ENCODE measurements around the gene ADIPOR2. TPM values are rescaled to one million over a fixed set of nuclear protein-coding genes. Genes with fewer than 3 reads are reported as not detected.

The ADIPOR2 gene
- total RNA-seq, 1 experiment from 2014 or later: 26.5 TPM

DNA sequence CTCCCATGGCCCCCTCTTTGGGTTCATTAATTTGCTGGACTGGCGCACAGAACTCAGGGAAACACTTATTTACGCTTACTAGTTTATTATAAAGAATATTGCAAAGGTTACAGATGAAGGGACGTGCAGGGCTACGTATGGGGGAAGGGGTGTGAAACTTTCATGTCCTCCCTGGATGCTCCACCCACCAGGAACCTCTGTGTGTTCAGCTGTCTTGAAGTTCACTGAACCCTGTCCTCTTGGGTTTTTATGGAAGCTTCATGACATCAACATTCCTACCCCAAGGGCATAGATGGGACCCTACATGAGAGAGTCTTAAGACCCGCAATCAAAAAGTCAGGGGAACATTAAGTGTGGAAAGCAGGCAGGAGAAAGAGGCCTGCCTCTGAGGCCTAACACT is 58.1 kb downstream of the ADIPOR2 start:
- ChIA-PET CTCF (no interaction called here), POLR2A (ENCODE audit: unreplicated experiment) (no interaction called here)
- no TSS peak for BruUV-seq (replicated peaks)
- Histone ChIP-seq H3F3A (ENCODE audit: low read length, unreplicated experiment) (no peaks in the 10 kb centered on the region), H3K4me1 (ENCODE audit: insufficient read depth, low read length) (no peaks in the 10 kb centered on the region), H2AFZ (ENCODE audit: low read length) (no peak overlapping the region), H3K9me2 (replicated peaks; ENCODE audit: low read length) (no peaks in the 10 kb centered on the region), H3K4me2 (ENCODE audit: low read length) (no peak overlapping the region), H3K9me3 (ENCODE audit: low read length) (peaks cover 4% of the 10 kb centered on the region; the same call in 1 of the 2 replicates), H3K36me3 (ENCODE audit: low read depth, low read length) (peaks cover 21% of the 10 kb centered on the region; the same call in 1 of the 2 replicates), H3K4me3 (ENCODE audit: low read length) (no peak overlapping the region), H4K20me1 (ENCODE audit: low read length) (no peaks in the 10 kb centered on the region), H3K9ac (ENCODE audit: low read length) (no peak overlapping the region), H3K27me3 (ENCODE audit: low read length) (no peaks in the 10 kb centered on the region), H3K79me2 (ENCODE audit: low read length) (peaks cover 12% of the 10 kb centered on the region; the same call in 1 of the 2 replicates), H3K27ac (ENCODE audit: low read length) (no peak overlapping the region)
- DNase-seq (no peak), ATAC-seq (no peak)
- intact Hi-C loops (cut with micrococcal nuclease): no loop called here
- TF ChIP-seq, protein P1, sequence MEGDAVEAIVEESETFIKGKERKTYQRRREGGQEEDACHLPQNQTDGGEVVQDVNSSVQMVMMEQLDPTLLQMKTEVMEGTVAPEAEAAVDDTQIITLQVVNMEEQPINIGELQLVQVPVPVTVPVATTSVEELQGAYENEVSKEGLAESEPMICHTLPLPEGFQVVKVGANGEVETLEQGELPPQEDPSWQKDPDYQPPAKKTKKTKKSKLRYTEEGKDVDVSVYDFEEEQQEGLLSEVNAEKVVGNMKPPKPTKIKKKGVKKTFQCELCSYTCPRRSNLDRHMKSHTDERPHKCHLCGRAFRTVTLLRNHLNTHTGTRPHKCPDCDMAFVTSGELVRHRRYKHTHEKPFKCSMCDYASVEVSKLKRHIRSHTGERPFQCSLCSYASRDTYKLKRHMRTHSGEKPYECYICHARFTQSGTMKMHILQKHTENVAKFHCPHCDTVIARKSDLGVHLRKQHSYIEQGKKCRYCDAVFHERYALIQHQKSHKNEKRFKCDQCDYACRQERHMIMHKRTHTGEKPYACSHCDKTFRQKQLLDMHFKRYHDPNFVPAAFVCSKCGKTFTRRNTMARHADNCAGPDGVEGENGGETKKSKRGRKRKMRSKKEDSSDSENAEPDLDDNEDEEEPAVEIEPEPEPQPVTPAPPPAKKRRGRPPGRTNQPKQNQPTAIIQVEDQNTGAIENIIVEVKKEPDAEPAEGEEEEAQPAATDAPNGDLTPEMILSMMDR (conservative IDR thresholded peaks at IDR 0.05; ENCODE audit: low read depth, low read length): no peak
- TF ChIP-seq EZH2phosphoT487 (IDR thresholded peaks at IDR 0.05; ENCODE audit: borderline replicate concordance, low read length) (no peak), EZH2 (IDR thresholded peaks at IDR 0.05; ENCODE audit: low read length, unreplicated experiment) (no peak)

DNA sequence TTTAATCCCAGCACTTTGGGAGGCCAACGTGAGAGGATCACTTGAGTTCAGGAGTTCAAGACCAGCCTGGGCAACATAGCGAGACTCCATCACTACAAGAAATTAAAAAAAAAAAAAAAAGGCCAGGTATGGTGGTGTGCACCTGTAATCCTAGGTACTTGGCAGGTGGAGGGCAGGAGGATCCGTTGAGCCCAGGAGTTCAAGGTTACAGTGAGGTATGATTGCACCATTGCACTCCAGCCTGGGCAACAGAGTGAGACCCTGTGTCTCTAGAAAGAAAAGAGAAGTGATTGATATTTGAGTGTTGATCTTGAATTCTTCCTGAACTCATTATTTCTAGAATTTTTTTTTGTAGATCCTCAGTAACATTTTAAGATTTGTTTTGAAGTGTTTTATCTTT is 59.4 kb downstream of the ADIPOR2 start:
- no peak for DNase-seq
- intact Hi-C loops (cut with micrococcal nuclease): no loop called here
- H4K20me1 ChIP-seq (ENCODE audit: low read length): no peaks in the 10 kb centered on the region
- no peaks in the 10 kb centered on the region for H3K4me1 ChIP-seq (ENCODE audit: insufficient read depth, low read length)
- TF ChIP-seq, protein P1 (conservative IDR thresholded peaks at IDR 0.05; ENCODE audit: low read depth, low read length): no peak
- TF ChIP-seq EZH2phosphoT487 (IDR thresholded peaks at IDR 0.05; ENCODE audit: borderline replicate concordance, low read length) (no peak), EZH2 (IDR thresholded peaks at IDR 0.05; ENCODE audit: low read length, unreplicated experiment) (no peak)
- H2AFZ ChIP-seq (ENCODE audit: low read length): no peak overlapping the region
- ATAC-seq: no peak
- H3K79me2 ChIP-seq (ENCODE audit: low read length): peaks cover 12% of the 10 kb centered on the region; the same call in 1 of the 2 replicates
- no TSS peak for BruUV-seq (replicated peaks)
- H3K4me2 ChIP-seq (ENCODE audit: low read length): no peak overlapping the region
- ChIA-PET CTCF (no interaction called here), POLR2A (ENCODE audit: unreplicated experiment) (interaction anchor here (0.6 kb wide), 1 partner anchor 89 kb away, joined by 14 read pairs; no protein-coding TSS in a partner anchor)
- peaks cover 4% of the 10 kb centered on the region; the same call in 1 of the 2 replicates for H3K9me3 ChIP-seq (ENCODE audit: low read length)
- no peak overlapping the region for H3K4me3 ChIP-seq (ENCODE audit: low read length)
- H3K9ac ChIP-seq (ENCODE audit: low read length): no peak overlapping the region
- no peaks in the 10 kb centered on the region for H3K27me3 ChIP-seq (ENCODE audit: low read length)
- no peaks in the 10 kb centered on the region for H3K9me2 ChIP-seq (replicated peaks; ENCODE audit: low read length)
- H3K27ac ChIP-seq (ENCODE audit: low read length): no peak overlapping the region
- peaks cover 17% of the 10 kb centered on the region; the same call in 1 of the 2 replicates for H3K36me3 ChIP-seq (ENCODE audit: low read depth, low read length)
- no peaks in the 10 kb centered on the region for H3F3A ChIP-seq (ENCODE audit: low read length, unreplicated experiment)

DNA sequence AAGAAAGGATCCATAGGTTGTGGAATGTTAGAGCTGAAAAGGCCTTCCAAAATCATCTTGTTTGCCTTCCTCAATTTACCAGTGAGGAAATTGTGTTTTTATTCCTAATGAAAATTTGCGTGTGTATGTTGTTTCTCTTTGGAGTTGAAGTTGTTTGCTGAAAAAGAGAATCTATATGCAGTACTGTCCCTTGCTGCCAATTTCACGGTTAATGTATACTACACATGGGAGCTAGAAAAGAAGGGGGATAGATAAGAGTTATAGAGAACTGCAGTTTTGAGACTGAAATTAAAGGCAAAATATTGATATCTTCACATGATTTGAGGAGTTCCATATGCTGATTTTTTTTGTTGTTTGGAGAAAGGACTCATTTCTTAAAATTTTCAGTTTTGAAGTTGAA is 67.5 kb downstream of the ADIPOR2 start:
- H3K9me2 ChIP-seq (replicated peaks; ENCODE audit: low read length): no peaks in the 10 kb centered on the region
- TF ChIP-seq EZH2phosphoT487 (IDR thresholded peaks at IDR 0.05; ENCODE audit: borderline replicate concordance, low read length) (no peak), EZH2 (IDR thresholded peaks at IDR 0.05; ENCODE audit: low read length, unreplicated experiment) (no peak)
- TF ChIP-seq, protein P1 (conservative IDR thresholded peaks at IDR 0.05; ENCODE audit: low read depth, low read length): no peak
- H3F3A ChIP-seq (ENCODE audit: low read length, unreplicated experiment): no peaks in the 10 kb centered on the region
- intact Hi-C loops (cut with micrococcal nuclease): no loop called here
- H4K20me1 ChIP-seq (ENCODE audit: low read length): no peaks in the 10 kb centered on the region
- H3K4me3 ChIP-seq (ENCODE audit: low read length): no peak overlapping the region
- no peak overlapping the region for H3K4me2 ChIP-seq (ENCODE audit: low read length)
- 0 out of 2 replicates have a peak, but pooled peaks cover 9% of the 10 kb centered on the region for H3K79me2 ChIP-seq (ENCODE audit: low read length)
- H3K27ac ChIP-seq (ENCODE audit: low read length): no peak overlapping the region
- no peaks in the 10 kb centered on the region for H3K9me3 ChIP-seq (ENCODE audit: low read length)
- DNase-seq (no peak), ATAC-seq (no peak)
- H3K27me3 ChIP-seq (ENCODE audit: low read length): no peaks in the 10 kb centered on the region
- no TSS peak for BruUV-seq (replicated peaks)
- no peaks in the 10 kb centered on the region; the same call in 1 of the 2 replicates for H3K4me1 ChIP-seq (ENCODE audit: insufficient read depth, low read length)
- CTCF ChIA-PET: no interaction called here
- peaks cover 3% of the 10 kb centered on the region; the same call in 1 of the 2 replicates for H3K36me3 ChIP-seq (ENCODE audit: low read depth, low read length)
- no peak overlapping the region for H2AFZ ChIP-seq (ENCODE audit: low read length)
- POLR2A ChIA-PET (ENCODE audit: unreplicated experiment): no interaction called here
- H3K9ac ChIP-seq (ENCODE audit: low read length): no peak overlapping the region

Measured in PC-3 (cell line).